Astrocyte (in vitro differentiated cells and primary cell): ENCODE data around the gene ACAN. TPM values are rescaled to one million over a fixed set of nuclear protein-coding genes. Genes with fewer than 3 reads are reported as not detected.

Source experiments
- DNase-seq: peaks from one replicate; pipeline ENCODE4 v3.0.0-alpha.2; 2010; ENCODE audit warnings: low read depth
- FAIRE-seq: peaks from 2 replicates; lab custom pipeline; 2011; peaks lifted over from hg19 to GRCh38; lab: Jason Lieb, UNC
- H2AFZ ChIP-seq: 2 replicates; pipeline ENCODE4 v1.6.0; 2012; ENCODE audit warnings: low read depth, low read length, inconsistent platforms
- H3K27ac ChIP-seq: 2 replicates; pipeline ENCODE4 v1.5.1; 2011; ENCODE audit warnings: low read depth, low read length, inconsistent platforms
- H3K27me3 ChIP-seq: 2 replicates; pipeline ENCODE4 v1.6.0; 2011; ENCODE audit warnings: low read length, inconsistent platforms; ENCODE audit not compliant: insufficient read depth
- H3K36me3 ChIP-seq: 2 replicates; pipeline ENCODE4 v1.5.1; 2011; ENCODE audit warnings: low read length, inconsistent platforms; ENCODE audit not compliant: insufficient read depth
- H3K4me1 ChIP-seq: 2 replicates; pipeline ENCODE4 v1.5.1; 2011; ENCODE audit warnings: low read length, inconsistent platforms; ENCODE audit not compliant: insufficient read depth
- H3K4me2 ChIP-seq: 2 replicates; pipeline ENCODE4 v1.6.0; 2012; ENCODE audit warnings: low read length, inconsistent platforms
- H3K4me3 ChIP-seq: 2 replicates; pipeline ENCODE4 v1.5.1; 2011; ENCODE audit warnings: low read depth, mild to moderate bottlenecking, low read length, inconsistent platforms; ENCODE audit not compliant: insufficient read depth
- H3K79me2 ChIP-seq: 2 replicates; pipeline ENCODE4 v1.6.0; 2012; ENCODE audit warnings: mild to moderate bottlenecking, low read length, inconsistent platforms; ENCODE audit not compliant: insufficient read depth
- H3K9ac ChIP-seq: 2 replicates; pipeline ENCODE4 v1.6.0; 2012; ENCODE audit warnings: mild to moderate bottlenecking, low read length, inconsistent platforms
- H3K9me3 ChIP-seq: 2 replicates; pipeline ENCODE4 v1.5.1; 2012; ENCODE audit warnings: low read depth, mild to moderate bottlenecking, low read length, inconsistent platforms; ENCODE audit not compliant: insufficient read depth
- H4K20me1 ChIP-seq: 2 replicates; pipeline ENCODE4 v1.6.0; 2012; ENCODE audit warnings: low read length, inconsistent platforms; ENCODE audit not compliant: insufficient read depth
- H3K27ac Mint-ChIP-seq: one replicate; pipeline ENCODE4 v1.8.0; 2021; ENCODE audit warnings: mild to moderate bottlenecking, mixed read lengths; ENCODE audit not compliant: unreplicated experiment
- H3K27me3 Mint-ChIP-seq: one replicate; pipeline ENCODE4 v1.8.0; 2021; ENCODE audit warnings: low read depth, mixed read lengths; ENCODE audit not compliant: unreplicated experiment
- H3K36me3 Mint-ChIP-seq: one replicate; pipeline ENCODE4 v1.8.0; 2021; ENCODE audit warnings: low read depth, mixed read lengths; ENCODE audit not compliant: unreplicated experiment
- H3K4me1 Mint-ChIP-seq: one replicate; pipeline ENCODE4 v1.8.0; 2021; ENCODE audit warnings: low read depth, mixed read lengths; ENCODE audit not compliant: unreplicated experiment
- H3K4me3 Mint-ChIP-seq: one replicate; pipeline ENCODE4 v1.8.0; 2021; ENCODE audit warnings: mild to moderate bottlenecking, moderate library complexity, mixed read lengths; ENCODE audit not compliant: unreplicated experiment
- H3K9me3 Mint-ChIP-seq: one replicate; pipeline ENCODE4 v1.8.0; 2021; ENCODE audit warnings: mild to moderate bottlenecking, mixed read lengths; ENCODE audit not compliant: unreplicated experiment
- CTCF ChIP-seq: IDR thresholded peaks from 2 replicates; pipeline ENCODE4 v1.5.1; 2011; ENCODE audit warnings: low read depth, mild to moderate bottlenecking, inconsistent platforms, low read length, moderate library complexity; ENCODE audit not compliant: insufficient read depth
- EZH2 ChIP-seq: IDR thresholded peaks from 2 replicates; pipeline ENCODE4 v1.6.1; 2012; ENCODE audit warnings: mild to moderate bottlenecking, low read length, inconsistent platforms; ENCODE audit not compliant: insufficient read depth
- total RNA-seq: library from RNA; stranded (reverse); gene quantifications from 2 replicates; pipeline ENCODE4 v1.2.1, GENCODE V29; 2021

ACAN gene
- total RNA-seq, 1 donor from 2014 or later, result 0.34 TPM

GRCh38 chr15:88791637-88792036, 11.6 kb upstream of the ACAN start:
- Histone ChIP-seq H3K27me3 (peaks cover 19% of the 10 kb centered on the region), H2AFZ (no peak overlapping the region), H3K9ac (no peak overlapping the region), H3K27ac (no peak overlapping the region), H3K79me2 (no peaks in the 10 kb centered on the region), H4K20me1 (no peaks in the 10 kb centered on the region), H3K4me3 (no peak overlapping the region), H3K36me3 (no peaks in the 10 kb centered on the region), H3K9me3 (peaks cover 4% of the 10 kb centered on the region), H3K4me1 (no peaks in the 10 kb centered on the region), H3K4me2 (no peak overlapping the region)
- H3K36me3 Mint-ChIP-seq, result peaks cover 2% of the 10 kb centered on the region
- peaks cover 5% of the 10 kb centered on the region for H3K4me1 Mint-ChIP-seq
- DNase-seq, result no peak
- H3K4me3 Mint-ChIP-seq, result no peak overlapping the region
- H3K27me3 Mint-ChIP-seq, result peaks cover 25% of the 10 kb centered on the region
- TF ChIP-seq EZH2, result no peak
- TF ChIP-seq CTCF, result no peak
- peak overlapping the region; percentile 11 for H3K27ac Mint-ChIP-seq
- H3K9me3 Mint-ChIP-seq, result peaks cover 1% of the 10 kb centered on the region
- no peak for FAIRE-seq

GRCh38 chr15:88792342-88793282, 10.6 kb upstream of the ACAN start:
- peaks cover 27% of the 10 kb centered on the region for H3K27me3 Mint-ChIP-seq
- FAIRE-seq, result no peak

More at GRCh38 chr15:88792342-88793282, 10.6 kb upstream of the ACAN start:
- H3K4me1 ChIP-seq, result no peaks in the 10 kb centered on the region
- H3K79me2 ChIP-seq, result no peaks in the 10 kb centered on the region
- H3K27ac Mint-ChIP-seq, result no peak overlapping the region
- H3K36me3 ChIP-seq, result no peaks in the 10 kb centered on the region
- H3K9me3 ChIP-seq, result peaks cover 4% of the 10 kb centered on the region
- peaks cover 5% of the 10 kb centered on the region for H3K4me1 Mint-ChIP-seq
- no peak overlapping the region for H2AFZ ChIP-seq
- no peak overlapping the region for H3K9ac ChIP-seq
- H3K4me3 ChIP-seq, result no peak overlapping the region
- peaks cover 2% of the 10 kb centered on the region for H3K36me3 Mint-ChIP-seq
- H3K27me3 ChIP-seq, result peaks cover 19% of the 10 kb centered on the region
- no peak overlapping the region for H3K27ac ChIP-seq
- peaks cover 1% of the 10 kb centered on the region for H3K9me3 Mint-ChIP-seq
- no peak overlapping the region for H3K4me2 ChIP-seq
- DNase-seq, result no peak
- no peak for TF ChIP-seq EZH2
- TF ChIP-seq CTCF, result no peak
- no peaks in the 10 kb centered on the region for H4K20me1 ChIP-seq
- no peak overlapping the region for H3K4me3 Mint-ChIP-seq
